Thyroid gland (tissue), 4 donors: Measurements from ENCODE around the gene DNM3.

Experiments
- CTCF ChIP-seq, 6 experiments: fragments of 200-600 bp in 3 of 6; fragments of 450-650 bp in 3 of 6; sonication (generic) in 3 of 6; IDR thresholded peaks; one replicate each; pipeline ENCODE4 v1.5.1; 2016 to 2019; ENCODE audit warnings: antibody characterized with exemption in 6 of 6, mild to moderate bottlenecking in 2 of 6, inconsistent platforms in 1 of 6, moderate library complexity in 1 of 6
- POLR2A ChIP-seq, 2 donors: fragments of 450-650 bp; IDR thresholded peaks; one replicate each; pipeline ENCODE4 v1.6.1; 2017; ENCODE audit warnings: antibody characterized with exemption in 2 of 2, mild to moderate bottlenecking in 2 of 2, moderate library complexity in 1 of 2

GRCh38 chr1:171867236-171867635 is 25.9 kb downstream of the DNM3 start:
- TF ChIP-seq CTCF (IDR thresholded peaks at IDR 0.05) (no peak), POLR2A (IDR thresholded peaks at IDR 0.05) (no peak)
